ENCODE data around the gene HSPB3. TPM values are rescaled to one million over a fixed set of nuclear protein-coding genes. Genes with fewer than 3 reads are reported as not detected.
"Not testable (repeated sequence)": the region's sequence is repeated elsewhere in the genome, so short reads cannot be mapped to it uniquely, and the experiment has no call there.

The HSPB3 gene
- total and polyA plus RNA-seq, 4 experiments from 2014 or later: not detected

DNA sequence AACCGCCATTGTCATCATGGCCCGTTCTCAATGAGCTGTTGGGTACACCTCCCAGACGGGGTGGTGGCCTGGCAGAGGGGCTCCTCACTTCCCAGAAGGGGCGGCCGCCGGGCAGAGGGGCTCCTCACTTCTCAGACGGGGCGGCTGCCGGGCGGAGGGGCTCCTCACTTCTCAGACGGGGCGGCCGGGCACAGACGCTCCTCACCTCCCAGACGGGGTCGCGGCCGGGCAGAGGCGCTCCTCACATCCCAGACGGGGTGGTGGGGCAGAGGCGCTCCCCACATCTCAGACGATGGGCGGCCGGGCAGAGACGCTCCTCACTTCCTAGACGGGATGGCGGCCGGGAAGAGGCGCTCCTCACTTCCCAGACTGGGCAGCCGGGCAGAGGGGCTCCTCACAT lies 35.0 kb upstream of the HSPB3 start:
- H3K27me3 ChIP-seq (ENCODE audit: insufficient read depth, low read length); H3K36me3 Mint-ChIP-seq; POLR2A ChIA-PET (ENCODE audit: partially characterized antibody); H3K27ac Mint-ChIP-seq; H3K27ac ChIP-seq (ENCODE audit: low read depth, low read length); H3K36me3 ChIP-seq (ENCODE audit: insufficient read depth, low read length); DNase-seq; H3K4me3 ChIP-seq (ENCODE audit: low read length in 2 of 2); intact Hi-C loops (cut with micrococcal nuclease); H3K4me1 ChIP-seq (ENCODE audit: insufficient read depth, low read length); H3K4me1 Mint-ChIP-seq; H3K9me3 Mint-ChIP-seq; H3K4me3 Mint-ChIP-seq; H3K9me3 ChIP-seq (ENCODE audit: control insufficient read depth in 1 of 2, low read length in 2 of 2): not testable (repeated sequence)
- CTCF ChIA-PET (ENCODE audit: partially characterized antibody): interaction anchor here (1.6 to 1.9 kb wide), 3 partner anchors 19 to 177 kb away, joined by 5 to 34 read pairs (median 11); no protein-coding TSS in a partner anchor
- peaks cover 7 to 12% of the 10 kb centered on the region in 2 donors for H3K27me3 Mint-ChIP-seq

DNA sequence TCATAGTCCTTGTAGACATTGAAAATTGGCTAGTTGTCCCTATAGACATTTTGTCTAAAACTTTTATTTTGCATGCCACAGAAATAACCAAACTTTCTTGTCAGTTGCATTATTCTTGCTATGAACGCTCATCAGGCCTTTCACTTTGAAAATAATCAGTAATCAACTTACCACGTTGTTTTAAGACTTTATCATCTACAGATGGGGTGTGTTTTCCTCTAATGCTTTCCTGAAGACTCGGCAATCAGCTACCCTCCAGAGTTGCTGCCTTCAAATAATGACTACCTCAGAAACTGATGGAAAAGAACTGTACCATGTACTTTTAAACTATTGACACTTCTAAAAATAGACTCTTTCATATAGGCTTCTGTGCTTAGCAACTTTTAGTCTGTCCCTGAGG lies 33.5 kb upstream of the HSPB3 start:
- Histone ChIP-seq H3K27ac (ENCODE audit: low read depth, low read length) (no peak overlapping the region), H3K9me3 (ENCODE audit: control insufficient read depth in 1 of 2, low read length in 2 of 2) (no peaks in the 10 kb centered on the region), H3K4me3 (ENCODE audit: low read length in 2 of 2) (no peak overlapping the region), H3K27me3 (ENCODE audit: insufficient read depth, low read length) (no peaks in the 10 kb centered on the region), H3K4me1 (ENCODE audit: insufficient read depth, low read length) (no peaks in the 10 kb centered on the region), H3K36me3 (ENCODE audit: insufficient read depth, low read length) (no peaks in the 10 kb centered on the region)
- intact Hi-C loops (cut with micrococcal nuclease): no loop called here
- ChIA-PET POLR2A (ENCODE audit: partially characterized antibody) (interaction anchor here (0.6 kb wide), 1 partner anchor 48 kb away, joined by 3 read pairs; no protein-coding TSS in a partner anchor), CTCF (ENCODE audit: partially characterized antibody) (interaction anchor here (1.3 to 2.7 kb wide), 2 partner anchors 23 to 178 kb away, joined by 3 to 15 read pairs; no protein-coding TSS in a partner anchor)
- H3K4me1 Mint-ChIP-seq: no peaks in the 10 kb centered on the region
- no peaks in the 10 kb centered on the region for H3K9me3 Mint-ChIP-seq
- peaks cover 9 to 16% of the 10 kb centered on the region in 2 donors for H3K27me3 Mint-ChIP-seq
- no peak overlapping the region for H3K27ac Mint-ChIP-seq
- H3K36me3 Mint-ChIP-seq: no peaks in the 10 kb centered on the region
- no peak for DNase-seq
- H3K4me3 Mint-ChIP-seq: no peak overlapping the region

DNA sequence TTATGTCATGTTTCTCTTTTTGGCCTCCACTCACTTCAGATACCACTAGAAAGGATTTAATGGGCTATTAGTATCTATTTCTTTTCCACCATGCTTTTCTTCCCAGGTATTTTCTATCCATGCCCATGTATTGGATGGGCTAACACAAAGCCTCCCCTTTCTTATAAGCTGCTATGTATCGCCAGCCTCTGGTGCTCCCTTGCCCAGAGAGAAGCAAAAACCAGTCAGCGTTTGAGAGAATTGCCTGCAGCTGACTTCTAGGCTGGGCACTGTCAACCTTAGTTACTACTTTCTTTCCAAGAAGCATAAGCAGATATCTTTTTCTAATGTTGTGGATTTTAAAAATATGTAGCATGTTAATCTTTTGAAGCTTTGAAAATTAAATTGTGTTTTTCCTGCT lies 30.2 kb upstream of the HSPB3 start:
- no peak overlapping the region for H3K27ac ChIP-seq (ENCODE audit: low read depth, low read length)
- intact Hi-C loops (cut with micrococcal nuclease): no loop called here
- no peaks in the 10 kb centered on the region for H3K36me3 Mint-ChIP-seq
- peaks cover 9 to 13% of the 10 kb centered on the region in 2 donors for H3K27me3 Mint-ChIP-seq
- no peak overlapping the region for H3K4me3 ChIP-seq (ENCODE audit: low read length in 2 of 2)
- H3K9me3 ChIP-seq (ENCODE audit: control insufficient read depth in 1 of 2, low read length in 2 of 2): no peaks in the 10 kb centered on the region
- no peaks in the 10 kb centered on the region for H3K4me1 Mint-ChIP-seq
- POLR2A ChIA-PET (ENCODE audit: partially characterized antibody): no interaction called here
- no peaks in the 10 kb centered on the region for H3K36me3 ChIP-seq (ENCODE audit: insufficient read depth, low read length)
- CTCF ChIA-PET (ENCODE audit: partially characterized antibody): interaction anchor here (0.9 to 2.1 kb wide), 3 partner anchors 8 to 182 kb away, joined by 3 to 9 read pairs (median 4); no protein-coding TSS in a partner anchor
- H3K9me3 Mint-ChIP-seq: no peaks in the 10 kb centered on the region
- no peak overlapping the region for H3K4me3 Mint-ChIP-seq
- no peaks in the 10 kb centered on the region for H3K27me3 ChIP-seq (ENCODE audit: insufficient read depth, low read length)
- no peak for DNase-seq
- H3K4me1 ChIP-seq (ENCODE audit: insufficient read depth, low read length): no peaks in the 10 kb centered on the region
- H3K27ac Mint-ChIP-seq: no peak overlapping the region

DNA sequence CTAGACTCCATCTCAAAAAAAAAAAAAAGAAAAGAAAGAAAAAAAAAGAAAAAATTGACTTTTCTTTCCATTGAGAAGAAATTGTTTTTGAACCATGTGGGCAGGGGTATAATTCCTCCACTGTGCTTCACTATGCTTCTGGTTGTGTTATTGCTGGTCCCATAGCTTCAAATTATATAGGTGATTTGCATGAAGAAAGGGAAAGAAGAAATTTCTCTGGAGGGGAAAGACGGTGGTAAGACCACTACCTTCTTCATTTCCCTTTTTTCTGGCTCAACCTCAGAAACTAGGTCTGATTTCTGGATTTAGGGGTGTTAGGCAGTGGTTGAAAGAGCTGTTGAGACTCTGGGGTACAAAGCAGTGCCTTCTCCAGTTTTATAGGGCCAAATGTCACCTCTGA lies 29.3 kb upstream of the HSPB3 start:
- H3K9me3 ChIP-seq (ENCODE audit: control insufficient read depth in 1 of 2, low read length in 2 of 2): no peaks in the 10 kb centered on the region
- intact Hi-C loops (cut with micrococcal nuclease): no loop called here
- H3K27me3 ChIP-seq (ENCODE audit: insufficient read depth, low read length): peaks cover 4% of the 10 kb centered on the region
- ChIA-PET CTCF (ENCODE audit: partially characterized antibody) (interaction anchor here (1.1 to 2.1 kb wide), 3 partner anchors 16 to 183 kb away, joined by 3 to 9 read pairs (median 3); no protein-coding TSS in a partner anchor), POLR2A (ENCODE audit: partially characterized antibody) (no interaction called here)
- peaks cover 13 to 14% of the 10 kb centered on the region in 2 donors for H3K27me3 Mint-ChIP-seq
- no peaks in the 10 kb centered on the region for H3K4me1 ChIP-seq (ENCODE audit: insufficient read depth, low read length)
- no peaks in the 10 kb centered on the region for H3K36me3 ChIP-seq (ENCODE audit: insufficient read depth, low read length)
- no peaks in the 10 kb centered on the region for H3K4me1 Mint-ChIP-seq
- no peak overlapping the region for H3K27ac ChIP-seq (ENCODE audit: low read depth, low read length)
- no peak overlapping the region for H3K4me3 Mint-ChIP-seq
- no peak overlapping the region for H3K27ac Mint-ChIP-seq
- no peaks in the 10 kb centered on the region for H3K36me3 Mint-ChIP-seq
- H3K9me3 Mint-ChIP-seq: no peaks in the 10 kb centered on the region
- DNase-seq: no peak
- no peak overlapping the region for H3K4me3 ChIP-seq (ENCODE audit: low read length in 2 of 2)

GRCh38 chr5:54434650-54435049 lies 20.8 kb upstream of the HSPB3 start:
- H3K36me3 Mint-ChIP-seq; H3K27ac ChIP-seq (ENCODE audit: low read depth, low read length); H3K9me3 Mint-ChIP-seq; H3K4me3 ChIP-seq (ENCODE audit: low read length in 2 of 2); H3K4me3 Mint-ChIP-seq; H3K4me1 Mint-ChIP-seq; DNase-seq; CTCF ChIA-PET (ENCODE audit: partially characterized antibody); intact Hi-C loops (cut with micrococcal nuclease); H3K27me3 Mint-ChIP-seq; H3K27ac Mint-ChIP-seq; H3K36me3 ChIP-seq (ENCODE audit: insufficient read depth, low read length); H3K9me3 ChIP-seq (ENCODE audit: control insufficient read depth in 1 of 2, low read length in 2 of 2); H3K27me3 ChIP-seq (ENCODE audit: insufficient read depth, low read length); POLR2A ChIA-PET (ENCODE audit: partially characterized antibody); H3K4me1 ChIP-seq (ENCODE audit: insufficient read depth, low read length): not testable (repeated sequence)

DNA sequence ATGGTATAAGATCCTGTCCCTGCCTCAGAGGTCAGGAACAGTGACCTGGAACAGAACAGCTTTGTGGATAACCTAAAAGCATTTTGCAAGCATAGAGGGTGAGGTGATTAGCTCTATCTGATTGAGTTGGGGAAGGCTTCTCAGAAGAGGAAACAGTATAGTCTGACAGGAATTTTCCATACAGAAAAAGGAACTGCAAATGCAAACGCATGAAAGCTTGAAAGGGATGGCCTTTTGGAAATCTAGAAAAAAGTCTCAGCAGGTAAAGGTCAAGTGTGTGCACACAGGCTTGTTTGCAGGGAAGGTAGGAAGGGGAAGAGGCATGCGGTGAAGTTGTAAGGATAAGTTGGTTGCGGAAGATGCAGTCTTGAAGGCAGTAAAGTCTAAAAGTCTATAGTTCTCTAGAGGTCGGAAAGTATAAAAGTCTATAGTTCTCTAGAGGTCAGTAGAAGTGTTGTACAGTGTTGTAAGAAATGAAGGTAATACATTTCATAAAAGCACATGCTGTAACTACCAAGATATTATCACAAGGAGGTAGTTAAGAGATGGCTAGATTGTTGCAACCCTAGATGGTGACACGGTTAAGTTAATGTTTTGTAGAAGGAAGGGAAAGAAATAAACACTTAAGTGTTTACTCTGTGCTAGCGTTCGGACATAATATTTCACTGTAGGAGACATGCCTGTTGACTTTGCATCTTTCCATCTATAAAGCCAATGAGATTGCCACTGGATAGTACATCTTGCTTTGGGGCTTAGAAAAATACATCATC lies 16.7 kb upstream of the HSPB3 start:
- H3K27ac ChIP-seq (ENCODE audit: low read depth, low read length): no peak overlapping the region
- H3K4me3 Mint-ChIP-seq: no peak overlapping the region
- peaks cover 7 to 13% (median 9%) of the 10 kb centered on the region in 4 donors for H3K4me1 Mint-ChIP-seq
- DNase-seq: no peak
- POLR2A ChIA-PET (ENCODE audit: partially characterized antibody): no interaction called here
- no peaks in the 10 kb centered on the region for H3K9me3 Mint-ChIP-seq
- H3K4me3 ChIP-seq (ENCODE audit: low read length in 2 of 2): no peak overlapping the region
- CTCF ChIA-PET (ENCODE audit: partially characterized antibody): interaction anchor here (0.5 to 2.2 kb wide), 3 partner anchors 16 to 191 kb away, joined by 3 to 5 read pairs (median 5); no protein-coding TSS in a partner anchor
- H3K36me3 ChIP-seq (ENCODE audit: insufficient read depth, low read length): no peaks in the 10 kb centered on the region
- no peaks in the 10 kb centered on the region for H3K36me3 Mint-ChIP-seq
- H3K27me3 Mint-ChIP-seq: peaks cover 0 to 4% of the 10 kb centered on the region in 2 donors
- H3K9me3 ChIP-seq (ENCODE audit: control insufficient read depth in 1 of 2, low read length in 2 of 2): no peaks in the 10 kb centered on the region
- intact Hi-C loops (cut with micrococcal nuclease): no loop called here
- no peaks in the 10 kb centered on the region for H3K27me3 ChIP-seq (ENCODE audit: insufficient read depth, low read length)
- no peak overlapping the region for H3K27ac Mint-ChIP-seq
- peaks cover 7% of the 10 kb centered on the region for H3K4me1 ChIP-seq (ENCODE audit: insufficient read depth, low read length)

GRCh38 chr5:54440456-54440893 lies 15.0 kb upstream of the HSPB3 start:
- POLR2A ChIA-PET (ENCODE audit: partially characterized antibody): no interaction called here
- CTCF ChIA-PET (ENCODE audit: partially characterized antibody): interaction anchor here (0.8 to 2.2 kb wide), 6 partner anchors 9 to 427 kb away, joined by 3 to 6 read pairs (median 4); no protein-coding TSS in a partner anchor
- H3K4me1 ChIP-seq (ENCODE audit: insufficient read depth, low read length): peaks cover 7% of the 10 kb centered on the region
- H3K4me1 Mint-ChIP-seq: peaks cover 7 to 13% (median 9%) of the 10 kb centered on the region in 4 donors
- H3K9me3 Mint-ChIP-seq: no peaks in the 10 kb centered on the region
- peaks cover 0 to 3% of the 10 kb centered on the region in 2 donors for H3K27me3 Mint-ChIP-seq
- H3K27me3 ChIP-seq (ENCODE audit: insufficient read depth, low read length): no peaks in the 10 kb centered on the region
- H3K36me3 Mint-ChIP-seq: no peaks in the 10 kb centered on the region
- no peaks in the 10 kb centered on the region for H3K36me3 ChIP-seq (ENCODE audit: insufficient read depth, low read length)
- no peaks in the 10 kb centered on the region for H3K9me3 ChIP-seq (ENCODE audit: control insufficient read depth in 1 of 2, low read length in 2 of 2)
- intact Hi-C loops (cut with micrococcal nuclease): no loop called here
- H3K27ac ChIP-seq (ENCODE audit: low read depth, low read length): no peak overlapping the region
- H3K27ac Mint-ChIP-seq: peak overlapping the region in 4 of 7 donors; percentile 17 to 83 (median 46)
- H3K4me3 ChIP-seq (ENCODE audit: low read length in 2 of 2): no peak overlapping the region
- peak in 2 of 5 donors; percentile 1 to 6 for DNase-seq
- H3K4me3 Mint-ChIP-seq: peak overlapping the region; percentile 0 to 61 (median 54)

Data from CD4-positive, alpha-beta memory T cell (primary cell).